ENCODE results near the gene FXYD4.
"Not testable (repeated sequence)": the region's sequence is repeated elsewhere in the genome, so short reads cannot be mapped to it uniquely, and the experiment has no call there.

The FXYD4 gene

DNA sequence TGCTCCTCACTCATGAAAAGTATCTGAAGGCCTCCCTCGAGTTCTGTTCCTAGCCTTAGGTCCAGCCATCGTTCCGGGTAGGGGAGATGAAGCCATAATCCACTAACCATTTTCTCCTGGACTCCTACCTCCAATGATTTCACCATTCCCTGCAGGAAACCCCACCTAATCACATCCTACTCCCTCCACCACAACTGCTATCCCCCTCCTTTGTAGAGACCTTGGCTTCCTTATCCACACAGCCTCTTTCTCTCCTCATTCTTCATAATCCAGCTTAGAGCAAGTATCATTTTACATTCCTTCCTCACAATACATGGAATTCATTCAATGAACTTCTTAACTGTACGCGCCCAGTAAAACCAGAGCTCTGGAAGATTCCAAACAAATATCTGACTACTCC lies 18.9 kb downstream of the FXYD4 start:
- FAIRE-seq (no peak), DNase-seq (ENCODE audit: insufficient read length, low spot score) (no peak)
- no peak for TF ChIP-seq POLR2A (IDR thresholded peaks at IDR 0.05; ENCODE audit: low read depth, low read length)

- DNase-seq (ENCODE audit: insufficient read length, low spot score) (no peak), FAIRE-seq (no peak)
- TF ChIP-seq POLR2A (IDR thresholded peaks at IDR 0.05; ENCODE audit: low read depth, low read length) = no peak
These were observed 19.3 kb downstream of the FXYD4 start for GRCh38 chr10:43390759-43391158.

- FAIRE-seq = no peak
- no peak for DNase-seq (ENCODE audit: insufficient read length, low spot score)
- TF ChIP-seq POLR2A (IDR thresholded peaks at IDR 0.05; ENCODE audit: low read depth, low read length) = no peak
These were observed 20.1 kb downstream of the FXYD4 start for GRCh38 chr10:43391496-43391895.

- no peak for DNase-seq (ENCODE audit: insufficient read length, low spot score)
- TF ChIP-seq POLR2A (IDR thresholded peaks at IDR 0.05; ENCODE audit: low read depth, low read length) = no peak
- FAIRE-seq = no peak
These were observed 21.3 kb downstream of the FXYD4 start for GRCh38 chr10:43392748-43393147.

DNA sequence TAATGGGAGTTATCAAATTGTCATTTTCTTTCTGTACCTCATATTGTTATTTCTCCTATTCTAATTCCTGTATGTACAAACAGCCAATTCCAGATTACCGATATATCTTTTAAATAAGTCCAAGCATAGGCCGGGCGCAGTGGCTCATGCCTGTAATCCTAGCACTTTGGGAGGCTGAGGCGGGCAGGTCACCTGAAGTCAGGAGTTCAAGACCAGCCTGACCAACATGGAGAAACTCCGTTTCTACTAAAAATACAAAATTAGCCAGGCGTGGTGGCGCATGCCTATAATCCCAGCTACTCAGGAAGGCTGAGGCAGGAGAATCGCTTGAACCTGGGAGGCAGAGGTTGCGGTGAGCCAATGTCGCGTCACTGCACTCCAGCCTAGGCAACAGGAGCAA lies 21.8 kb downstream of the FXYD4 start:
- DNase-seq (ENCODE audit: insufficient read length, low spot score); FAIRE-seq: not testable (repeated sequence)

DNA sequence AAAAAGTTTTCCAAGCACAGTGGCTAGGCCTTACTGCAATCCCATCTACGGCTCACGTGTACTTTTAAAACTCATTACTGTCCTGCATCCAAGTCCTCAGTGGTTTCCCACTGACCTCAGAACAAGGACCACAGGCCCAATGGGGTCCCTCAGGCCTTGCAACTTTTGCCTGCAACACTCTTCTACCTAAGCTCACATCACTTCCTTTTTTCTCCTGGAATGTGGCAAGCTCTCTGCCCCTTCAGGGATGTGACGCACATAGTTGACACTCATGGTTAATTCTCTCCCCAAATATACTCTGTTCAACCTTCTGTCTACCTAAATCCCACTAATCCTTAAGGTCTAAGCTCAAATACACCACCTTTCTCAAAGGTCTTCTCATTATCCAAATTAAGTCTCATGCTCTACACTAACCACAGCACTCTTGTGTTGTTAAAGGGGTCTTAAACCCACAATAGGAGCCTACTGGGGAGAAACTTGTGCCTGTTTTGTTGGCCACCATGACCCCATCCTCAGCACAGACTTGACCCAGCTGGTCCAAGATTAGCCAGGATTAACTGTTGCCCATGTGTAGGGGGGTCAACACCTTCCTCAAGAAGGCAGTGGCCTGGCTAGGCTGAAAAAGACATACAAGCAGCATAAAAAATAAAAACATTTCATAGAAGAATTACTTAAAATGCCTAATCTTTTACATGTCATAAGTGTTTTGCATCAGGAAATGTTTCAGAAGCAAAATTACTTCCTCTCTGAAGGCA lies 22.3 kb downstream of the FXYD4 start:
- FAIRE-seq (no peak), DNase-seq (ENCODE audit: insufficient read length, low spot score) (no peak)
- no peak for TF ChIP-seq POLR2A (IDR thresholded peaks at IDR 0.05; ENCODE audit: low read depth, low read length)

GRCh38 chr10:43394868-43395267 lies 23.4 kb downstream of the FXYD4 start:
- TF ChIP-seq POLR2A (IDR thresholded peaks at IDR 0.05; ENCODE audit: low read depth, low read length) = no peak

GRCh38 chr10:43395571-43396060 lies 24.2 kb downstream of the FXYD4 start:
- no peak for FAIRE-seq

More at GRCh38 chr10:43394868-43395267, 23.4 kb downstream of the FXYD4 start:
- FAIRE-seq (no peak), DNase-seq (ENCODE audit: insufficient read length, low spot score) (no peak)

GRCh38 chr10:43396061-43396927 lies 24.9 kb downstream of the FXYD4 start:
- FAIRE-seq (no peak), DNase-seq (ENCODE audit: insufficient read length, low spot score) (peak; percentile 65)
- peak; percentile 42; the same call in 1 of the 2 replicates for TF ChIP-seq POLR2A (IDR thresholded peaks at IDR 0.05; ENCODE audit: low read depth, low read length)

More at GRCh38 chr10:43395571-43396060, 24.2 kb downstream of the FXYD4 start:
- TF ChIP-seq POLR2A (IDR thresholded peaks at IDR 0.05; ENCODE audit: low read depth, low read length) = no peak
- DNase-seq (ENCODE audit: insufficient read length, low spot score) = no peak

- peak; percentile 50; the same call in 1 of the 2 replicates for TF ChIP-seq POLR2A (IDR thresholded peaks at IDR 0.05; ENCODE audit: low read depth, low read length)
- FAIRE-seq (peak; percentile 68), DNase-seq (ENCODE audit: insufficient read length, low spot score) (peak; percentile 85)
These were observed 25.6 kb downstream of the FXYD4 start for GRCh38 chr10:43396928-43397624.

GRCh38 chr10:43398939-43399319 lies 27.5 kb downstream of the FXYD4 start:
- FAIRE-seq = no peak

GRCh38 chr10:43399320-43400310 lies 28.2 kb downstream of the FXYD4 start:
- TF ChIP-seq POLR2A (IDR thresholded peaks at IDR 0.05; ENCODE audit: low read depth, low read length) = no peak
- FAIRE-seq (no peak), DNase-seq (ENCODE audit: insufficient read length, low spot score) (no peak)

More at GRCh38 chr10:43398939-43399319, 27.5 kb downstream of the FXYD4 start:
- TF ChIP-seq POLR2A (IDR thresholded peaks at IDR 0.05; ENCODE audit: low read depth, low read length) = no peak
- no peak for DNase-seq (ENCODE audit: insufficient read length, low spot score)

GRCh38 chr10:43401627-43402026 lies 30.2 kb downstream of the FXYD4 start:
- no peak for TF ChIP-seq POLR2A (IDR thresholded peaks at IDR 0.05; ENCODE audit: low read depth, low read length)
- DNase-seq (ENCODE audit: insufficient read length, low spot score) (no peak), FAIRE-seq (no peak)
